B cell (primary cell): ENCODE measurements around the gene CAMTA1. TPM values are rescaled to one million over a fixed set of nuclear protein-coding genes. Genes with fewer than 3 reads are reported as not detected.

ENCODE experiments used
- ATAC-seq: fragments of 200-7000 bp; cut with Tn5 transposase; one replicate; pipeline ENCODE4 v1.10.0; 2021; ENCODE audit warnings: low read depth, mild to moderate bottlenecking, moderate number of reproducible peaks, moderate library complexity
- CTCF ChIA-PET: fragments of 350-600 bp; sonication (Branson Sonifier 250); formaldehyde crosslinking; loops from one replicate; lab custom pipeline; 2021; ENCODE audit warnings: antibody characterized with exemption, inconsistent platforms; lab: Charles Lee
- POLR2A ChIA-PET: fragments of 350-600 bp; sonication (Branson Sonifier 250); formaldehyde crosslinking; loops from one replicate; lab custom pipeline; 2021; ENCODE audit warnings: antibody characterized with exemption; lab: Charles Lee
- DNase-seq: peaks from one replicate; pipeline ENCODE4 v3.0.0; 2013
- H2AFZ ChIP-seq: 2 replicates; pipeline ENCODE4 v1.6.1; 2012; ENCODE audit warnings: mild to moderate bottlenecking, low read depth, low read length; ENCODE audit not compliant: insufficient read depth, poor library complexity, severe bottlenecking
- H3K27ac ChIP-seq, 2 donors: 1 replicate in 1 of 2; 2 replicates in 1 of 2; pipeline ENCODE4 v1.5.1; 2012 to 2013; ENCODE audit warnings: low read length in 2 of 2, mild to moderate bottlenecking in 2 of 2, moderate library complexity in 1 of 2
- H3K27me3 ChIP-seq, 4 experiments: fragments of 200-600 bp in 1 of 4; sonication (generic) in 1 of 4; replicated peaks in 1 of 4; 1 replicate in 2 of 4; 2 replicates in 2 of 4; pipeline versions ENCODE4 v1.6.1 to v1.7.0; 2013 to 2016; ENCODE audit warnings: low read length in 3 of 4, mild to moderate bottlenecking in 2 of 4, mixed read lengths in 1 of 4, moderate library complexity in 1 of 4; ENCODE audit not compliant: insufficient read depth in 4 of 4, control insufficient read depth in 3 of 4; ENCODE audit errors: control extremely low read depth in 1 of 4
- H3K36me3 ChIP-seq, 2 experiments: replicated peaks in 1 of 2; 1 replicate in 1 of 2; 2 replicates in 1 of 2; pipeline versions ENCODE4 v1.6.1 to v1.7.1; 2013; ENCODE audit warnings: low read length in 1 of 2; ENCODE audit not compliant: insufficient read depth in 2 of 2, control insufficient read depth in 1 of 2; ENCODE audit errors: control extremely low read depth in 1 of 2, extremely low read depth in 1 of 2
- H3K4me1 ChIP-seq, 2 donors: fragments of 200-600 bp in 1 of 2; sonication (generic) in 1 of 2; 1 replicate in 1 of 2; 2 replicates in 1 of 2; pipeline versions ENCODE4 v1.5.1 to v1.6.1; 2013 to 2017; ENCODE audit warnings: low read length in 2 of 2; ENCODE audit not compliant: control insufficient read depth in 2 of 2, insufficient read depth in 2 of 2
- H3K4me2 ChIP-seq: replicated peaks from 2 replicates; pipeline ENCODE3; 2012; ENCODE audit warnings: mild to moderate bottlenecking, low read depth, low read length; ENCODE audit not compliant: poor library complexity, severe bottlenecking
- H3K4me3 ChIP-seq, 5 experiments: fragments of 200-600 bp in 1 of 5; sonication (generic) in 1 of 5; 1 replicate in 3 of 5; 2 replicates in 2 of 5; pipeline versions ENCODE4 v1.5.1 to v1.7.0; 2011 to 2016; ENCODE audit warnings: low read length in 4 of 5, mild to moderate bottlenecking in 4 of 5, low read depth in 2 of 5, control low read depth in 1 of 5, moderate library complexity in 1 of 5; ENCODE audit not compliant: insufficient read depth in 1 of 5; ENCODE audit errors: control extremely low read depth in 1 of 5, extremely low read depth in 1 of 5
- H3K79me2 ChIP-seq: fragments of 200-600 bp; sonication (generic); one replicate; pipeline ENCODE4 v1.6.0; 2016; ENCODE audit warnings: low read length; ENCODE audit not compliant: control insufficient read depth, insufficient read depth
- H3K9ac ChIP-seq: fragments of 200-600 bp; sonication (generic); 2 replicates; pipeline ENCODE4 v1.6.1; 2017; ENCODE audit warnings: mild to moderate bottlenecking, low read length, moderate library complexity
- H3K9me3 ChIP-seq, 3 donors: one replicate each; pipeline versions ENCODE4 v1.6.1 to v1.7.1; 2013; ENCODE audit warnings: low read length in 2 of 3; ENCODE audit not compliant: control insufficient read depth in 2 of 3, insufficient read depth in 1 of 3; ENCODE audit errors: control extremely low read depth in 1 of 3
- H4K20me1 ChIP-seq: 2 replicates; pipeline ENCODE4 v1.6.0; 2012; ENCODE audit warnings: mild to moderate bottlenecking, low read length; ENCODE audit not compliant: insufficient read depth, control insufficient read depth, poor library complexity, severe bottlenecking
- H3K27ac Mint-ChIP-seq: one replicate; pipeline ENCODE4 v1.8.0; 2021; ENCODE audit warnings: mixed read lengths
- H3K27me3 Mint-ChIP-seq: one replicate; pipeline ENCODE4 v1.8.0; 2021; ENCODE audit warnings: mixed read lengths
- H3K4me1 Mint-ChIP-seq: one replicate; pipeline ENCODE4 v1.8.0; 2021; ENCODE audit warnings: mixed read lengths
- H3K4me3 Mint-ChIP-seq: one replicate; pipeline ENCODE4 v1.8.0; 2021; ENCODE audit warnings: mixed read lengths
- H3K9me3 Mint-ChIP-seq: one replicate; pipeline ENCODE4 v1.8.0; 2022; ENCODE audit warnings: mixed read lengths; ENCODE audit not compliant: insufficient read depth
- CTCF ChIP-seq: fragments of 200-600 bp; IDR thresholded peaks from one replicate; pipeline ENCODE4 v1.8.0; 2022; ENCODE audit warnings: antibody characterized with exemption, mild to moderate bottlenecking
- EZH2 ChIP-seq: IDR thresholded peaks from 2 replicates; pipeline ENCODE4 v1.6.1; 2012; ENCODE audit warnings: borderline replicate concordance, low read depth, mild to moderate bottlenecking, moderate library complexity, low read length; ENCODE audit not compliant: insufficient read depth, poor library complexity, severe bottlenecking
- WGBS: methylation state at CpG from one replicate; pipeline ENCODE4 v1.1.5; 2013; ENCODE audit warnings: missing lambda C conversion rate; ENCODE audit not compliant: insufficient coverage; 5-methylcytosine and 5-hydroxymethylcytosine counted together
- intact Hi-C: fragments of 100-400 bp; cut with micrococcal nuclease; formaldehyde crosslinking; loops from one replicate; pipeline ENCODE4 v1.10.0; 2022
- polyA plus RNA-seq: library from polyadenylated mRNA; depleted of rRNA; stranded (reverse); fragments of >200 nt; gene quantifications from 2 replicates; pipeline ENCODE4 v1.2.3, GENCODE V29; 2012
- total RNA-seq, 2 donors: library from RNA; stranded (reverse); fragments of 120-200 nt in 1 of 2; gene quantifications; 1 replicate in 1 of 2; 2 replicates in 1 of 2; pipeline versions ENCODE4 v1.2.3 to v1.2.4, GENCODE V29; 2013 to 2022

Gene CAMTA1
- total and polyA plus RNA-seq, 2 donors (not counting 1 experiment from before 2014, with no cell fraction given) = 42.2 to 45.7 TPM

GRCh38 chr1:7393136-7393535, 607.9 kb downstream of the CAMTA1 start:
- intact Hi-C loops = no loop called here
- Histone ChIP-seq H3K4me3 (no peak overlapping the region), H4K20me1 (no peaks in the 10 kb centered on the region), H3K79me2 (no peaks in the 10 kb centered on the region), H3K36me3 (no peaks in the 10 kb centered on the region), H3K9me3 (peaks cover 0 to 3% (median 0%) of the 10 kb centered on the region in 3 donors), H3K4me1 (no peaks in the 10 kb centered on the region), H3K27ac (no peak overlapping the region), H3K9ac (no peak overlapping the region), H2AFZ (no peak overlapping the region), H3K27me3 (no peaks in the 10 kb centered on the region), H3K4me2 (no peak overlapping the region)
- H3K9me3 Mint-ChIP-seq = peaks cover 4% of the 10 kb centered on the region
- TF ChIP-seq EZH2 (no peak), CTCF (no peak)
- WGBS = no CpG with 5 or more reads among the region's 1 CpG
- ChIA-PET CTCF (no interaction called here), POLR2A (no interaction called here)
- H3K4me1 Mint-ChIP-seq = no peaks in the 10 kb centered on the region
- H3K27ac Mint-ChIP-seq = no peak overlapping the region
- no peak overlapping the region for H3K4me3 Mint-ChIP-seq
- H3K27me3 Mint-ChIP-seq = peaks cover 6% of the 10 kb centered on the region
- no peak for ATAC-seq
- no peak for DNase-seq

GRCh38 chr1:7395251-7395650, 610.0 kb downstream of the CAMTA1 start:
- WGBS = no CpG with 5 or more reads among the region's 1 CpG
- ChIA-PET POLR2A (no interaction called here), CTCF (no interaction called here)
- Mint-ChIP-seq H3K9me3 (peaks cover 8% of the 10 kb centered on the region), H3K4me1 (no peaks in the 10 kb centered on the region), H3K27me3 (peaks cover 6% of the 10 kb centered on the region), H3K27ac (no peak overlapping the region), H3K4me3 (no peak overlapping the region)
- Histone ChIP-seq H3K4me2 (no peak overlapping the region), H3K4me3 (no peak overlapping the region), H4K20me1 (no peaks in the 10 kb centered on the region), H3K9me3 (peaks cover 0 to 3% (median 0%) of the 10 kb centered on the region in 3 donors), H3K27ac (no peak overlapping the region), H2AFZ (no peak overlapping the region), H3K9ac (no peak overlapping the region), H3K79me2 (no peaks in the 10 kb centered on the region), H3K4me1 (no peaks in the 10 kb centered on the region), H3K27me3 (no peaks in the 10 kb centered on the region), H3K36me3 (no peaks in the 10 kb centered on the region)
- TF ChIP-seq CTCF (no peak), EZH2 (no peak)
- intact Hi-C loops = no loop called here
- no peak for ATAC-seq
- DNase-seq = no peak
